Adrenal gland (tissue), 12 donors: ENCODE data around the gene VPS13D. TPM values are rescaled to one million over a fixed set of nuclear protein-coding genes. Genes with fewer than 3 reads are reported as not detected.

Experiments
- DNase-seq, 7 donors: peaks; one replicate each; pipeline ENCODE4 v3.0.0-alpha.2; 2019 to 2020
- H3K27ac ChIP-seq, 5 donors: fragments of 200-600 bp; sonication (generic) in 4 of 5; 1 replicate in 3 of 5; 2 replicates in 2 of 5; pipeline versions ENCODE4 v1.5.1 to v1.8.0; 2016 to 2020; ENCODE audit warnings: mild to moderate bottlenecking in 1 of 5
- H3K27me3 ChIP-seq: fragments of 200-600 bp; 2 replicates; pipeline ENCODE4 v1.8.0; 2021
- H3K36me3 ChIP-seq, 2 donors: fragments of 200-600 bp; replicated peaks in 1 of 2; 1 replicate in 1 of 2; 2 replicates in 1 of 2; pipeline versions ENCODE4 v1.5.1 to v1.8.0; 2018 to 2022
- H3K4me1 ChIP-seq, 2 donors: fragments of 200-600 bp; replicated peaks in 1 of 2; 1 replicate in 1 of 2; 2 replicates in 1 of 2; pipeline versions ENCODE4 v1.5.1 to v1.8.0; 2018 to 2021
- H3K4me3 ChIP-seq, 4 donors: fragments of 200-600 bp; sonication (generic) in 3 of 4; one replicate each; pipeline ENCODE4 v1.5.1; 2016 to 2018
- H3K9me3 ChIP-seq, 3 donors: fragments of 200-600 bp; sonication (generic) in 1 of 3; replicated peaks in 1 of 3; 1 replicate in 2 of 3; 2 replicates in 1 of 3; pipeline versions ENCODE4 v1.5.1 to v1.8.0; 2016 to 2021
- POLR2A ChIP-seq, 2 donors: fragments of 450-650 bp; IDR thresholded peaks; one replicate each; pipeline ENCODE4 v1.6.1; 2017; ENCODE audit warnings: antibody characterized with exemption in 2 of 2, mild to moderate bottlenecking in 2 of 2, moderate library complexity in 1 of 2
- WGBS, 4 donors: extraction: QIAGEN DNeasy Blood & Tissue Kit in 2 of 4; methylation state at CpG; one replicate each; pipeline versions ENCODE4 v1.1.5 to v1.1.7; 2013 to 2017; 5-methylcytosine and 5-hydroxymethylcytosine counted together
- intact Hi-C, 2 donors: fragments of 100-400 bp; cut with DNase I; formaldehyde crosslinking; loops; one replicate each; pipeline versions ENCODE4 v1.14.1 to v1.15.0; 2022 to 2023
- polyA plus RNA-seq, 3 donors: library from polyadenylated mRNA; stranded (reverse); fragments of 200-250 nt in 2 of 3; fragments of 350-450 nt in 1 of 3; fragmentation: Illumina TruSeq in 1 of 3; extraction: RNeasy Lipid Tissue Mini Kit (QIAGEN cat#74804) in 1 of 3; gene quantifications; one replicate each; pipeline ENCODE4 v1.2.3, GENCODE V29; 2013 to 2014
- total RNA-seq, 9 donors: library from RNA; depleted of rRNA in 4 of 9; stranded (reverse); fragments of >200 nt in 4 of 9; fragments of 120-200 nt in 1 of 9; fragmentation: NEBNext Ultra II Directional in 1 of 9; extraction: Animal tissue kit (Norgen Biotek cat#: 25700) in 1 of 9; gene quantifications; one replicate each; pipeline versions ENCODE4 v1.1.0 to v1.2.4, GENCODE V29; 2013 to 2023
- TF ChIP-seq, protein P1 (sequence below), 6 experiments: fragments of 450-650 bp in 4 of 6; fragments of 200-600 bp in 2 of 6; sonication (generic) in 1 of 6; IDR thresholded peaks; 1 replicate in 5 of 6; 2 replicates in 1 of 6; pipeline versions ENCODE4 v1.5.1 to v1.8.0; 2016 to 2021; ENCODE audit warnings: antibody characterized with exemption in 6 of 6, mild to moderate bottlenecking in 2 of 6, moderate library complexity in 1 of 6
- donor health status: healthy with polysubstance abuse.
- donor health status: Bipolar disorder and iron deficiency.
- donor health status: DM: yes; HTN: yes; CAD: no.
- donor health status: DM: no; HTN: no; CAD: no.
- donor health status: DM: no; HTN: no; CAD: no.
- donor health status: DM: yes; HTN: yes; CAD: no.

Gene VPS13D
- total and polyA plus RNA-seq, 12 donors, result 17.0 to 62.3 (median 39.9) TPM

DNA sequence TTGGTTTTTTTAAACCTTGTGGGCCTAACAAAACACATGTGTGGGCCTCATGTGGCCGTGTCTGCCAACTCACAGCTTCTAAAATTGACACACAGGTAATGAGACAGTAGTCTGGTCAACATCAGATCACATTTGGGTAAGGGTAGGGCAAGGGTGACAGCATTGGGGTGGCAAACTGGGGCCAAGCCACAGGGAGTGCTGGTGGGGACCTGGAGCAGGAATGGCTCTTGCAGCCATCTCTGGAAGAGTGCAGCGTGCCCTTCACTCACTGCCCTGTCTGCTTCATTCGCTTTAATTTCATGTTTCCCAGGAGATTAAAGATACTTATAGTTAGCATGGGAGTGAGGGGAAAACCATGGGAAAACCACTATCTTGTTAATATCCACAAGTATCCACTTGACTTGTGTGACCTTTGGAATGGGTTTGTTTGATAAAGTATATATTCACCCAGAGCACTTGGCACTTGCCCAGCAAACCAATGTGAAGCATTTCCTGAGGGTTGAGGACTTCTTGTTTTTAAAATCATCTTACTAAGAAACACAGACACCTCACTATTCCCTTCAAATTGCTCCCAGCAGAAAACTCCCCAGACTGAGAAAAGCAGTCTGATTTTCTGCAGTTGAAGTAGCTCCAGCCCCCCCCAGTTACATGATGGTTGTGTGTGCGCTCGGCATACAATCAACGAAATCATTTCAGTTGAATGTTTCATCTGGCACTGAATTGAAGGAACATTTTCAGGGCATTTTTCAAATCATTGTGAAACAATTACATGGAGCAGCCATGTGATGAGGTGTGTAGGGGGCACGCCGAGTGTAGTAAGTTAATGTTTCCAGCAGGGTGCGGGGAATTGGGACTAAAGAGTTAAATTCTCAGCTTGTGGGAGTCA is 175.7 kb downstream of the VPS13D start:
- TF ChIP-seq, protein P1, sequence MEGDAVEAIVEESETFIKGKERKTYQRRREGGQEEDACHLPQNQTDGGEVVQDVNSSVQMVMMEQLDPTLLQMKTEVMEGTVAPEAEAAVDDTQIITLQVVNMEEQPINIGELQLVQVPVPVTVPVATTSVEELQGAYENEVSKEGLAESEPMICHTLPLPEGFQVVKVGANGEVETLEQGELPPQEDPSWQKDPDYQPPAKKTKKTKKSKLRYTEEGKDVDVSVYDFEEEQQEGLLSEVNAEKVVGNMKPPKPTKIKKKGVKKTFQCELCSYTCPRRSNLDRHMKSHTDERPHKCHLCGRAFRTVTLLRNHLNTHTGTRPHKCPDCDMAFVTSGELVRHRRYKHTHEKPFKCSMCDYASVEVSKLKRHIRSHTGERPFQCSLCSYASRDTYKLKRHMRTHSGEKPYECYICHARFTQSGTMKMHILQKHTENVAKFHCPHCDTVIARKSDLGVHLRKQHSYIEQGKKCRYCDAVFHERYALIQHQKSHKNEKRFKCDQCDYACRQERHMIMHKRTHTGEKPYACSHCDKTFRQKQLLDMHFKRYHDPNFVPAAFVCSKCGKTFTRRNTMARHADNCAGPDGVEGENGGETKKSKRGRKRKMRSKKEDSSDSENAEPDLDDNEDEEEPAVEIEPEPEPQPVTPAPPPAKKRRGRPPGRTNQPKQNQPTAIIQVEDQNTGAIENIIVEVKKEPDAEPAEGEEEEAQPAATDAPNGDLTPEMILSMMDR (IDR thresholded peaks at IDR 0.05), result no peak
- no peak for TF ChIP-seq POLR2A (IDR thresholded peaks at IDR 0.05)
- no peak overlapping the region for H3K4me3 ChIP-seq
- H3K27me3 ChIP-seq, result no peaks in the 10 kb centered on the region
- peaks cover 0 to 17% of the 10 kb centered on the region in 2 donors for H3K36me3 ChIP-seq
- intact Hi-C loops, result no loop called here
- H3K9me3 ChIP-seq, result no peaks in the 10 kb centered on the region
- whole genome bisulfite sequencing, 4 donors, result 77 to 79% (median 77%) methylated on average over 9 of the region's 9 CpGs
- peak overlapping the region in 2 of 5 donors; percentile 47 to 62 for H3K27ac ChIP-seq
- DNase-seq, result peak in 4 of 7 donors; percentile 29 to 62 (median 38)
- H3K4me1 ChIP-seq, result peaks cover 8 to 30% of the 10 kb centered on the region in 2 donors

DNA sequence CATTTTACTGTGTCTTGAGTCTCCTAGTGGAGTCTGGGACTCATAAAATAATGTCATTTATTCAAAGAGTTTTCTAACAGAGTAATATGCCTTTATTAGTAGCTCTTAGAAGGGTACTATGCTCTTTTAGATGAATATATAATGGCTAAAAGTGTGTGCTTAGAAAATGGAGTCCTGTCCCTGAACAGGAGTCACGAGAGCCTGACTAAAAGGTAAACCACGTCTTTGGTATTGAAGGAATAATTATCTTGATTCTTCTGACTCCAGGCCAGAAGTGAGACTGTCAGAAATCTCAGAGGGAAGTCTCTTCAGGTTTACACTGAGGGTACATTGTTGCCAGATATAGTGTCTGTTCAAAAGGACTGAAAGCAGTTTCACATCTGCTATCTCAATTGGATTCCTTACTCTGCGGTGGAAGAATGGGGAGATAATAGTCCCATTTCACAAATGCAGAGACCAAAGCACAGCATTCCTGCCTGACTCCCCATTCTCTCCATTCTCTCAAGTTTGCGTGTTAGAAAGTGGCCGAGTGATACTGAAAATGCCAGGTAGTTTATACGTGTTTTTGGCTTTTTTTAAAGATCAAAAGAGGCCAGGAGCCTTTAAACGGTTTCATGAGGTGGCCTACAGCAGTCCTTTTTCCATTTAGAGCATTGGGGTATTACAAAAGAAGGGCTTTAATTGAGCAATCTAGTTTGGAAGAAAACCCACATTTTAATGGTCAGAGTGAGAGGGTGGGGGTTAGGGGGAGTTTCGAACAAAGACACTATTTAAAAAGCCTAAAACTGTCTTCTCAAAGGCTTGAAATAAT is 176.6 kb downstream of the VPS13D start:
- Histone ChIP-seq H3K4me1 (peaks cover 8 to 30% of the 10 kb centered on the region in 2 donors), H3K36me3 (peaks cover 0 to 16% of the 10 kb centered on the region in 2 donors), H3K4me3 (no peak overlapping the region), H3K27ac (peak overlapping the region in 2 of 5 donors; percentile 47 to 62), H3K9me3 (no peaks in the 10 kb centered on the region), H3K27me3 (no peaks in the 10 kb centered on the region)
- no peak for TF ChIP-seq POLR2A (IDR thresholded peaks at IDR 0.05)
- TF ChIP-seq, protein P1 (IDR thresholded peaks at IDR 0.05), result no peak
- intact Hi-C loops, result no loop called here
- DNase-seq, result no peak
- 71 to 84% (median 77%) methylated on average over 8 of the region's 8 CpGs for WGBS, 4 donors

DNA sequence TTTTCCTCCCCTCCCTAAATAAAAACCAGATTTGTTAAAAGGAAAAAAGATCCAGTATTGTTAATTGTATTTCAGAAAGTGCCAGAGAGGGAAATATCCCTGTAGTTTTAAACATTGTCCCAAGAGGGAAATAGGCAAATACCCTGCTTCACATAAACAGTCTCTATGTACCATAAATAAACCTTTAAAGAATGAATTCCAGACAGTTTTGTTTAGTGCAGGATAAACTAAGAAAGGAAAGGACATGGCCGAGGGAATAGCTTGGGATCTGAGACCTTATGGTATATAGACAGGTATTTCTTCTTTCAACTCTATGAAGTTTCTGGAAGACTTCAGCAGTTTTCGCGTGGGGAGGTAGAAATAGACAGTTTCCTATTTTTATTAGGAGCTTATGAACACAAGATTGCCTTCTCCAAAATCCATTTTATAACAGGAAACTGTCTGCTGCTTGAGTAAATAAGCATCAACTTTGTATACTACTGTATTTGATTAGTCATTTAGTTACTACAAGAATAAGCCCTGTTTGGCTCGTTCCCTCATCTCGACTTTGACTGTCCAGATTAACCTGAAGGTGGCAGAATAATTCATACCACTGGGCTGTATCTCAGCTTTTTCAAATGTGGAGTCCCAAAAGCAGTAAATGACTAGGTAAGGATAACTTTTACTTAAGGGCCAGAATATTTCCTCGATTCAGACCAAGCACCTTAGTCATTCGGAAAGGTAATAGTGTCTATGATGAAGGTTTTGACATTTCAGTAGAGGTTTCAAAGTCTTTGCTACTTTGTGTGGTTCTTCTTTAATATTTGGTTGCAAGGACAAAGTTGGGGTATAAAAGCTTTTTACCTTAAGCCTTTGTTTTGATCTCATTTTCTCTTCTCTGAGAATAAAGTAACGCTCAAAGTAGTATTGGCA is 177.5 kb downstream of the VPS13D start:
- Histone ChIP-seq H3K36me3 (peaks cover 0 to 16% of the 10 kb centered on the region in 2 donors), H3K27ac (peak overlapping the region in 2 of 5 donors; percentile 18 to 47), H3K9me3 (no peaks in the 10 kb centered on the region), H3K4me3 (no peak overlapping the region), H3K27me3 (no peaks in the 10 kb centered on the region), H3K4me1 (peaks cover 8 to 30% of the 10 kb centered on the region in 2 donors)
- TF ChIP-seq POLR2A (IDR thresholded peaks at IDR 0.05), result no peak
- TF ChIP-seq, protein P1 (IDR thresholded peaks at IDR 0.05), result peak in 2 of 6 experiments; percentile 19
- intact Hi-C loops, result no loop called here
- no peak for DNase-seq
- WGBS, 4 donors, result 68 to 71% (median 70%) methylated on average over 8 of the region's 8 CpGs
